Breast epithelium (tissue), 3 donors: ENCODE data around the gene PAK6.

ENCODE experiments used
- CTCF ChIP-seq, 3 donors: fragments of 450-650 bp; IDR thresholded peaks; one replicate each; pipeline ENCODE4 v1.5.1; 2016 to 2017; ENCODE audit warnings: antibody characterized with exemption in 3 of 3, mild to moderate bottlenecking in 3 of 3, moderate library complexity in 3 of 3
- POLR2A ChIP-seq: fragments of 450-650 bp; IDR thresholded peaks from one replicate; pipeline ENCODE4 v1.6.1; 2016; ENCODE audit warnings: antibody characterized with exemption, mild to moderate bottlenecking, moderate library complexity

GRCh38 chr15:40278026-40278425 is 39.2 kb downstream of the PAK6 start:
- TF ChIP-seq POLR2A (no peak), CTCF (IDR thresholded peaks at IDR 0.05) (no peak)
